Effector memory CD4-positive, alpha-beta T cell (primary cell): ENCODE measurements around the gene COLEC12.

Experiments used
- DNase-seq, 3 donors: peaks; one replicate each; pipeline ENCODE4 v3.0.0-alpha.2; 2020
- H3K27ac ChIP-seq: 2 replicates; pipeline ENCODE4 v1.7.0; 2013; ENCODE audit warnings: mild to moderate bottlenecking, low read length, moderate library complexity; ENCODE audit not compliant: insufficient read depth, poor library complexity, severe bottlenecking
- H3K27me3 ChIP-seq: replicated peaks from 2 replicates; pipeline ENCODE4 v1.7.0; 2013; ENCODE audit warnings: mild to moderate bottlenecking, low read length; ENCODE audit not compliant: insufficient read depth, control insufficient read depth, poor library complexity, severe bottlenecking
- H3K36me3 ChIP-seq: 2 replicates; pipeline ENCODE4 v1.7.0; 2013; ENCODE audit warnings: mild to moderate bottlenecking, low read length, moderate library complexity; ENCODE audit not compliant: control insufficient read depth, insufficient read depth
- H3K4me1 ChIP-seq: 2 replicates; pipeline ENCODE4 v1.7.0; 2013; ENCODE audit warnings: low read length, mild to moderate bottlenecking; ENCODE audit not compliant: control insufficient read depth, insufficient read depth, poor library complexity, severe bottlenecking
- H3K4me3 ChIP-seq: 2 replicates; pipeline ENCODE4 v1.7.0; 2013; ENCODE audit warnings: low read length, low read depth, mild to moderate bottlenecking; ENCODE audit not compliant: insufficient read depth, poor library complexity, severe bottlenecking
- H3K9me3 ChIP-seq: 2 replicates; pipeline ENCODE4 v1.7.0; 2013; ENCODE audit warnings: mild to moderate bottlenecking, low read length, moderate library complexity; ENCODE audit not compliant: control insufficient read depth

Gene COLEC12

DNA sequence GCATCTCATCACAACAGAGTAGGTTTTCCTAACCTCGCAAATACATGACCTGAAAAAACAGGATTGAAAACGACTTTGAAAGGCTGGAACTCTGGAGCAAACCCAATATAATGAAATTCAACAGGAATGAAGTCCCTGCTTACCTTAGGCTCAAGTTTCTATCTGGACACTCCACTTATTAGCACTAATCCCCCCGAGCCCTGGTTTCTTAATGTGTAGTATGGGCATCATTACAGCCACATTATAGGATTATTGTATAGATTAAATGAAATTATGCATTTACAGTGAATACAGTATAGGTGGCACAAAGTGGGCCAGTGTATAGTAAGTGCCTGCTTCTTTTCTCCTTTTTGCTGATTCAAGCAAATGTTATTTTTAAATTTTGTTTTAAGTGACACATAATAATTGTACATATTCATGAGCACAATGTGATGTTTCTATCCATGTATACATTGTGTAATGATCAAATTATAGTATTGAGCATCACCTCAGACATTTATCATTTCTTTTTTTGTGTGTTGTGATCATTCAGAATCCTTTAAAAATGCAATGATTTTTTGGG, 118.0 kb downstream of the COLEC12 start:
- no peaks in the 10 kb centered on the region for H3K4me1 ChIP-seq
- H3K36me3 ChIP-seq: no peaks in the 10 kb centered on the region
- H3K27ac ChIP-seq: no peak overlapping the region
- H3K9me3 ChIP-seq: no peaks in the 10 kb centered on the region
- no peak for DNase-seq
- H3K27me3 ChIP-seq: no peaks in the 10 kb centered on the region
- no peak overlapping the region for H3K4me3 ChIP-seq

DNA sequence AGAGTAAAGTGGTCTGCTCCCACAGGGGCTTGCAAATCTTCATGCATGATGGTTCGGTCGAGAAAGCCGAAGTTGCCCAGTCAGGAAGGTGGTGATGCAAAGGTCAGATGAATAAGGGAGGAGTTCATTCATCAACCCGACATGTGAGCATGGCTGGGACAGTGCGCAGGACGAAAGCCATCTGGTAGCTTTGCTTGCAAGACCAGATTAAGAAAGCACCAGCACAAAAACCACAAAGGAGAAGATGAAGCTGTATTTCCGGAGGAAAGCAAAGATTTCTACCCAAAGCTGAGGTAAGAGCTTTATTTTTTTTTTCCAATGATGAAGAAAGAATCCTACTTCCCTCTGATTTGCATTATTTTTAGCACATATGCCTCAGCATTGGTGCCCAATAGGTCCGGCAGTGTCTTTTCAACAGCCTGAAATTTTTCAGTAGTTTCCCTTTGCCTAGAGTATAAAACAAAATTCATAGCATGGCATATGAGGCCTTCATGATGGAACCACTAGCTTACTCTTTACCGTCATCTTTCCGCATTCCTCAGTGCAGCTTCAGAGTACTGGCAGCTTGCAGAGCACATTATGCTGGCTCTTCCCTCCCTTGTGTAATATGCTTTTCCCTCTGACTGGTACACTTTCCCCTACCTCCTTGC, 120.7 kb downstream of the COLEC12 start:
- no peaks in the 10 kb centered on the region for H3K4me1 ChIP-seq
- H3K9me3 ChIP-seq: no peaks in the 10 kb centered on the region
- H3K27ac ChIP-seq: no peak overlapping the region
- H3K36me3 ChIP-seq: no peaks in the 10 kb centered on the region
- H3K27me3 ChIP-seq: no peaks in the 10 kb centered on the region
- no peak for DNase-seq
- no peak overlapping the region for H3K4me3 ChIP-seq

DNA sequence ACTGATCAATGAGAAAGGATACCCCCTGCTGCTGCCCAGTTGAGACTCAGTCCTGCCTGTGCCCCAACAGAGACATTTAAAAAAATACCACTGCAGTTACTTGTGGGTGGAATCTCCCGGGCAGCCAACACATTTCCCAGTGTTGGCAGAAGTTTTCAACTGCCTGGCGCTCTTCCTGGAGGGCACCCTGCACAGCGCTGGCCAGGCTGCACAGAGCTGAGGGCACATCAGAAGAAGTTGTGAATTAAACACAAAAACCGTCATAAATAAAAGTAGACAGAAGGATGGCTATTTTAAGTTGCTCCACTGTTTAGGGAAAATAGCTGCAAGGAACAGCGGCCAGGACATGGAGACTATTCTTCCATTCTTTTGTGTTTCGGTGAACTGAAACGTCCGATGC, 122.4 kb downstream of the COLEC12 start:
- Histone ChIP-seq H3K4me1 (no peaks in the 10 kb centered on the region), H3K36me3 (no peaks in the 10 kb centered on the region), H3K27me3 (no peaks in the 10 kb centered on the region), H3K27ac (no peak overlapping the region), H3K9me3 (no peaks in the 10 kb centered on the region), H3K4me3 (no peak overlapping the region)
- DNase-seq: no peak

DNA sequence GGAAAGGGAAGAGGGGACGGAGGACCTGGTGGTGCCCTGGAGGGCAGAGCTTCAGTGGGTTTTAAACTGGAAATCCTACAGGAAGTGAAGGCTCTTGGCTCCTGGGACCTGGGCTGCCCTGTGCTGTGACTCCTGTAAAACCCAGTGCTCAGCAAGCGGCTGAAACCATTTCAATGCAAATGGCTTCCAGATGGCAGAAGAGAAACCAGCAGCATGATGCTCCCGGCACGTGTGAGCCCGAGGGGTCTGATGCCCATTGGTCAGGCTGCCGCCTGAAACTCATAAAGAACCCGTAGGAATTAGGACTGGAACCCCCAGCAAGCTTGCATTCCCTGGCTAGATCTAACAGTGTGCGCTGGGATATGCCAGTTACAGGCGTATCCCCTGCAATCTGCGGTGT, 123.4 kb downstream of the COLEC12 start:
- Histone ChIP-seq H3K9me3 (no peaks in the 10 kb centered on the region), H3K27ac (no peak overlapping the region), H3K4me3 (no peak overlapping the region), H3K4me1 (no peaks in the 10 kb centered on the region), H3K27me3 (no peaks in the 10 kb centered on the region), H3K36me3 (no peaks in the 10 kb centered on the region)
- DNase-seq: no peak

DNA sequence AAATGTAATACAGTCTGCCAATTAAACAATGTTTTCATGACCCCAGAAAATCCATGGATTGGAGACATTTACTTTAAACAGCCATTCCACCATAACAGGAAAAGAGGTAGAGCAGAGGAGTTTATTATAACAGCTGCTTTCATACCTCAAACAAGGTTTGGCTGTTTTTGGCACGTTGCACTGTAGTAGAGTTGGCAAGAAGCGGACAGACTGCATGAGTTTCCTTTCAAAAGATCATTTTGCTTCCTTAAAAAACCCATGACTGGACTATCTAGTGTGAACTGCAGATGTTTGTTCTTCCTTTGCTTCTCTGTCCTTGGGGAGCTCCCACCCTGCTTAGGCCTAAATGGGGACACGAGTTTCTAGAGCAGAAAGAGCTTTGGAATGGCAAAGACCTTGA, 124.2 kb downstream of the COLEC12 start:
- Histone ChIP-seq H3K9me3 (no peaks in the 10 kb centered on the region), H3K27ac (no peak overlapping the region), H3K36me3 (no peaks in the 10 kb centered on the region), H3K27me3 (no peaks in the 10 kb centered on the region), H3K4me3 (no peak overlapping the region), H3K4me1 (no peaks in the 10 kb centered on the region)
- DNase-seq: no peak

DNA sequence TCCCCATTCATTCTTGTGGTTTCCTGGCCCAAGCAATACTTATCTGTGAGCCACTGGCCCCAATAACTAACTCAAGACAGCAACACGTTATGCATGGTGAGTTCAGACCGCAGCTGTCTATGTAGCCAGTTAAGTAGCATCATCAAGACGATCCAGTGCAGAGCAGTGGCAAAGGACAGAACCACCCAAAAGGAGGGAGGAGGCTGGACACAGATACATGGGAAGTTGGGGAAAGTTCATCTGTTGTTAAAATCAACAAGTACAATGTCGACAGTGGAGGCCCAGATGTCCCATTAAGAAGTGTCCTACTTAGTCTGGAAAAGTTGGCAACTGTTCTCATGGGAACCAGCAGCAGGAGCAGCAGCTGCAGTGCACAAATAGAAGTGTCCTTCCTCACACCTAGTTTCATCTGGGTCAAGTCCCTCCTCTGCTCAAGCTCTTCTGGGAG, 125.8 kb downstream of the COLEC12 start:
- Histone ChIP-seq H3K27ac (no peak overlapping the region), H3K9me3 (no peaks in the 10 kb centered on the region), H3K4me3 (no peak overlapping the region), H3K27me3 (no peaks in the 10 kb centered on the region), H3K4me1 (no peaks in the 10 kb centered on the region), H3K36me3 (no peaks in the 10 kb centered on the region)
- DNase-seq: no peak

DNA sequence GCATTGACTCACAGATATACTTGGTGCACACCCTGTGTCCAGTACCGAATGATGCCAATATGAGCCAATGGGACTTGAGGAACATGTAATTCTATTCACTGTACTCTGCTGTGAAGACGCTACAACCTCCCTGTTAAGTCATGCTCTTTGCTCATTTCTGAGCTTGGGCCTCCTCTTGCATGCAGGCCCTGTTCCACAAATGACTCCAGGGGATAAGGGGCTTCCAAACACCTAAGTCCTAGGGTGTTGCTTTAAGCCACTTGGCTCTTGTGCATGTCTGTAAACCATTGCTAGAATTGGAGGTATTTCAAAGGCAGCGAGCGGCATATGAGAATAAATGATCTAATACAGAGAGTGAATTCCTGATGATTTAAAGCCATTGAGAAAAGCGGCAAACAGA, 126.7 kb downstream of the COLEC12 start:
- no peak overlapping the region for H3K27ac ChIP-seq
- H3K4me1 ChIP-seq: no peaks in the 10 kb centered on the region
- no peak overlapping the region for H3K4me3 ChIP-seq
- no peak for DNase-seq
- no peaks in the 10 kb centered on the region for H3K9me3 ChIP-seq
- no peaks in the 10 kb centered on the region for H3K27me3 ChIP-seq
- no peaks in the 10 kb centered on the region for H3K36me3 ChIP-seq

DNA sequence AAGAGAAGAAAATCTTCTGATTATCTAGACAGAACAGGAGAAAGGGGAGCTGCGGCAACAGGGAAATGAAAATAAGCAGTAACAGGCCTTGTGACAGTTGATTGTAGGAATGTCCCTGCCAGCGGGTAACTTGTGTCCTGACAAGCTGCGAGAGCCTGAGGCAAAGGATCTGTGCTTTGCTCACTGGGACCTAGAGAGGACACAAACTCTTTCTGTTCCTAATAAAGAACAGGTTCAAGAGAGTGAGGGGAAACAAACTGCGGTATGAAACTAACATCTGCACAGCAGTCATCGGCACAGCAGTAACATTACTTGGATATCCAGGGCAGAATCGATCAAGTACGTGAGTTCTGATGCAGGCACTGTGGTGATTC, 128.9 kb downstream of the COLEC12 start:
- no peak overlapping the region for H3K27ac ChIP-seq
- no peaks in the 10 kb centered on the region for H3K4me1 ChIP-seq
- no peaks in the 10 kb centered on the region for H3K36me3 ChIP-seq
- H3K27me3 ChIP-seq: no peaks in the 10 kb centered on the region
- H3K9me3 ChIP-seq: no peaks in the 10 kb centered on the region
- no peak for DNase-seq
- no peak overlapping the region for H3K4me3 ChIP-seq

DNA sequence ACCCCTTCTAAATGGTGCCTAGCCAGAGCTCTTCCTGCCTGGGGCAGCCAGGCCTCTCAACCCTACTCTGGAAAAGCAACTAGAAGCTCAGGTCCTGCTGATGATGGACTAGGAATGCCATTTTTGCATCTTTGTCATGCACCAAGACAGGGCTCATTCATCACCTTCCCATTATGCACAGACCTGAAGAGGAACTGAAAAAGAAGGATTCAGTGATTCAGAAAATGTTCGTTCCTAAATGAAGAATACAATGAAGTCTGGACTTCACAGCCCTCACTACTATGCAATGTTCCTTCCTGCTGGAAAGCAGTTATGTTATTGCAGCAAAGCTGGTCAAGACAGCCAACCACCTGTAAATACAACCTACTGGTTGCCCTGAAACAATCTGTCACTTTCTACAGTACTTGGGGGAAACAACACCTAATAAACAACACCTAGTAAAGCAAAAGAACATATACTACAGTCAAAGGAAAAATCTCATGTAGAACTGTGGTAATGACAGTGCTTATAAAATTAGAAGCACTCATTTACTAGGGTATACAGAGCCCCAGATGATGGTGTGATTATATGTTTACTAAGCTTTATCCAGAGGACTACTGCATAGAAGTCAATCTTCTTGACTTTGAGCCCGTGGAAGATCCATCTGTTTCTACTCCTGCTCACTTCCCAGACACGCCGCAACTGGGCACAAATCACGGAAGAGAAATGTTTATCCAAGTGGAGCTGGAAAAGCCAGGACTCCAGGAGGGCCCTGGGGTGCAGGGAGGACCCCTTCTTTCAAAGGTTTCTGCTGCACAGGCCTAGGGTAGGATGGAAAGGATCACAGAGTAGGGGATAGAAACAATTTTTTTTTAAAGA, 129.5 kb downstream of the COLEC12 start:
- DNase-seq: no peak

More for the DNA sequence above, 129.5 kb downstream of the COLEC12 start:
- H3K4me1 ChIP-seq: no peaks in the 10 kb centered on the region
- H3K27me3 ChIP-seq: no peaks in the 10 kb centered on the region
- H3K36me3 ChIP-seq: no peaks in the 10 kb centered on the region
- H3K4me3 ChIP-seq: no peak overlapping the region
- no peaks in the 10 kb centered on the region for H3K9me3 ChIP-seq
- no peak overlapping the region for H3K27ac ChIP-seq
